Measurements from ENCODE around the gene NR2F2. TPM values are rescaled to one million over a fixed set of nuclear protein-coding genes. Genes with fewer than 3 reads are reported as not detected.

Gene NR2F2
- total RNA-seq, result 28.1 TPM

DNA sequence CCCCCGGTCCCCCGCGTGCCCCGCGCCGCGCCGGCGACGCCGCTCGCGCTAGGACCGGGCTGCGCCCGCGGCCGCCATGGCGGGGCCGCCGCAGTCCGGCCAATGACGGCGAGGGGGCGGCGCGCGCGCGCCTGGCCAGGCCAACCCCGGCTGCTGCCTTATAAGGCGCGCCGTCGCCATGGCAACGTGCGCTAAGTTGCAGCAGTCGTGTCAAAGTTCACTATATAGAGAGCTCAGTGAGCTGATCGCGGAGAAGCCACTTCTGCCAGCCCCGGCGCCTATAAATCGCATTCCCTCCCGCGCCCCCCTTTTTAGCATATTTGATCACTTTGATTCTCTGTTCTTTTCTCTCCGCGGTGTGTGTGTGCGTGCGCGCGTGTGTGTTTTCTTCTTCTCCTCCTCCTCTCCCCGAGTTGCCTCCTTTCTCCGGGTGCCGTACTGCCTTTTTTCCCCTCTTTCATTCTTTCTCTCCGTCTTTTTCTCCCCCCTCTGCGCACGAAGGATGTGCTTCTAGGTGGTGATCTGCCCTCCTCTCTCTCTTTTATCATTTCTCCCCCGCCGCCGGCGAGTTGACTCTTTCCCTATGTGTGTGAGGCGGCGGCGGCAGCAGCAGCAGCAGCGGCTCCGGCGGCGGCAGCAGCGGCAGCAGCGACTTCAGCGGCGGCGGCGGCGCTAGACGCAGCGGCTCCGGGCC lies at the start of gene NR2F2:
TSS of gene NR2F2 (plus strand) at position 251 of the 694 bp plus-strand sequence. CDS start 1,406 bp downstream, outside the sequence.

